Stromal cell of bone marrow (primary cell): ENCODE results near the gene OR12D2.
"Not testable (repeated sequence)": the region's sequence is repeated elsewhere in the genome, so short reads cannot be mapped to it uniquely, and the experiment has no call there.

Experiments
- DNase-seq: peaks from one replicate; pipeline ENCODE4 v3.0.0-alpha.2; 2012; ENCODE audit warnings: low read depth

Gene OR12D2, protein sequence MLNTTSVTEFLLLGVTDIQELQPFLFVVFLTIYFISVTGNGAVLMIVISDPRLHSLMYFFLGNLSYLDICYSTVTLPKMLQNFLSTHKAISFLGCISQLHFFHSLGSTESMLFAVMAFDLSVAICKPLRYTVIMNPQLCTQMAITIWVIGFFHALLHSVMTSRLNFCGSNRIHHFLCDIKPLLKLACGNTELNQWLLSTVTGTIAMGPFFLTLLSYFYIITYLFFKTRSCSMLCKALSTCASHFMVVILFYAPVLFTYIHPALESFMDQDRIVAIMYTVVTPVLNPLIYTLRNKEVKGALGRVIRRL

DNA sequence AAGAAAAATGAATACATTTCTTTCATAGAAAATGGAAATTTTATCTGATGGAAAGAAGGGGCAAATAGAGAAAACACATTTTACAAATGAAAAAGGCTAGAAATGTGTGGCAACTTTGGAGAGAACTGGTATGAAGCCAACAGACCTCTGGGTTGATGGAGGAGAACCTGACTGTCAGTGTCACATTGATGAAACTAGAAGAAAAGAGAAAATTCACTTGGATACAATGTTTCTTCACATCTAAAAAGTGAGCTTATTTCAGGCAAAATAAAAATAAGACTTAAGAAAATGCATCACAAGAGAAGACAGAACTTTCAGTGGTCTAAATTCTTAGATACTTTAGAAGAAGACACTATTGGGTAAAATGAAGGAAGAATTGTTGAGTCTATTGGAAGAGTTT is at the start of gene OR12D2:
Gene OR12D2, plus strand, starts transcription at position 301 of the 400 bp plus-strand sequence. CDS start 1,069 bp downstream, outside the sequence.
- DNase-seq, result no peak

DNA sequence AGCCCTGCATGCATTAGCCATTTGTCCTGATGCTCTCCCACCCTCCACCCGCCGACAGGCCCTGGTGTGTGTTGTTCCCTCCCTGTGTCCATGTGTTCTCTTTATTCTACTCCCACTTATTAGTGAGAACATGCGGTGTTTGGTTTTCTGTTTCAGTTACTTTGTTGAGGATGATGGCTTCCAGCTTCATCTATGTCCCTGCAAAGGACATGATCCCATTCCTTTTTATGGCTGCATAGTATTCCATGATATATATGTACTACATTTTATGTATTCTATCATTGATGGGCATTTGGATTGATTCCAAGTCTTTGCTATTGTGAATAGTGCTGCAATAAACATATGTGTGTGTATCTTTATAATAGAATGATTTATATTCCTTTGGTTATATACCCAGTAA is 46.1 kb upstream of the OR12D2 start:
- not testable (repeated sequence) for DNase-seq

DNA sequence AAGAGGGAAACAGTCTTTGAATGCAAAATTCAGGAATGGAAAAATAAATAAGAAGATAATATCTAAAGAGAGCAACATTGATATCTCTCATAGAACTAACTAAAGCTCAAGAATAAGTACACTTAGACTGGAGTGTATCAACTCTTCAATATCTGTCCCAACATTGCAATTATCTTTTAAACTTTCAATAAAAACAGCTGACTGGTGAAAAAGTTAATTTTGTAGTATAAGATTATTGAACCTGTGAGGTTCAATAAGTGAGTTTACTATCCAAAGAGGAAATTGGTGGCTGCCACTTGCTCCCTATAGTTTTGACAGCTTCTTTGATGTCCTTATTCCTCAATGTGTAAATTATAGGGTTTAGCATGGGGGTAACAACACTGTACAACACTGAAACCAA is 40.5 kb upstream of the OR12D2 start:
- DNase-seq, result no peak

DNA sequence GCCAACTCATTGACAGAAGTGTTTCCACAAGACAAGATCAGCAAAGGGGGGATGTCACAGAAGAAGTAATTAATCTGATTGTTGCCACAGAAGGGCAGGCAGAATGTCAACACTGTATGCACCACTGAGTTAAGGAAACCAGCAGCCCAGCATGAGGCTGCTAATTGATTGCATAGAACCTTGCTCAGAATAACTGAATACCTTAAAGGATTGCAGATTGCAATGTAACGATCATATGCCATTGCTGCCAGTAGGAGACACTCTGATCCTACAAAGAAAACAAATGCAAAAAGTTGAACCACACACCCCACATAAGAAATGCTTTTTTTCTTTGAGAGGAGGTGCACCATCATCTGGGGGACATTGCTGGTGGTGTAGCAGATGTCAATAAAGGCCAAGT is 39.8 kb upstream of the OR12D2 start:
- DNase-seq, result no peak

DNA sequence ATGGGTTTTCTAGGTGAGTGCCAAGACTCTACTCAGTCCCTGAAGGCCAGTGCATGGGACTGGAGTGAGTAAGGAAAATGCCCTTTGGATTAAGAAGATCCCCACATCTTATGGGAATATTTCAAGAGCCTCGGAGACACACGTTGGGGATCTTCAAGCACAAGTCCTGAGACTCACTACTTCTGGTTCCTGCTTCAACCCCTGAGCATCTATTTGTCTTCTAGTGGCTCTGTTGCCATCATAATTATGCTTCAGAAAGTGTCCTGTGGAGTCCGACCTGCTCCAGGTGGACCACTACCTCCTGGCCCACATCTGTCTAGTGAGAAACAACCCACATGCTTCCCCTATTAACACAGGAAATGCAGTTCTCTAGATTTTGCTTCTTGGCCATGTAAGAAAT is 26.7 kb upstream of the OR12D2 start, which contains the start of gene OR5V1:
Gene OR5V1, minus strand, starts transcription at position 101 of the 400 bp plus-strand sequence. CDS start 12,670 bp downstream, outside the sequence.
- DNase-seq, result no peak

DNA sequence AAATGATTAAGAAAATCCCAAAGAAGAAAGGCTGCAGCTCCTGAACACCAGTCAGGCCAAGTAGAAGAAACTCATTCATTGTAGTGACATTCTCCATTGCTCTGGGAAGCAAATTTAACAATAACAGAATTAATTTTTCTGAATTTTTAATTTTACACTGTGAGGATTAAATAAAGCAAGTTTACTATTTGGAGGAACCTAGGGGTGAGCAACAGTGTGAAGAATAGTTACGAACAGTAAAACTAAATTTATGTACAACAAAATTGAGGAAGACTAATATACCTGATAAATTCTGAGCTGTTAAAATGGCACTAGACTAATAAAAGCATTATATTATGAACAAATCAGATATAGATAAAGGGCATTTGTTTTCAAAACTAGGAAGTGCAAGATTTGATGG is 20.2 kb upstream of the OR12D2 start, which contains the start of gene OR12D3:
Gene OR12D3, minus strand, starts transcription at position 101 of the 400 bp plus-strand sequence. Its CDS starts 4 bp downstream, at position 97.
- DNase-seq, result no peak

DNA sequence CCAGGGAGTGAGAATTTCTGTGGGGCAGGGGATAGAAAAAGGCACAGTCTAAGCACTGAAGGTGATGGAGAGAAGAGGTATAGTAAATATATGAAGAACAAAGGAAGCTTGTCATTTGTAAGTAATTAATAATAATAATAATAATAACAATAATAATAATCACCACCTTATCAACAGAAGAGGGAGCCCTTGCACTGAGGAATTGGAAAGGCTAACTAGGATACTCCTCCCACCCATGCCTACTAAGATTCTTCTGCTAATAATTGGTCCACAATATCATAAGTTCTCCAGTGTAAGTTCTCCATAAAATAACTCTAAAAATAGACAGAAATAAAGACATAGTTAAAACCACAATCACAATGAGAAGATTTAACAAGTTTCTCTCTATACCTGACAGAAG is 19.4 kb upstream of the OR12D2 start:
- no peak for DNase-seq

DNA sequence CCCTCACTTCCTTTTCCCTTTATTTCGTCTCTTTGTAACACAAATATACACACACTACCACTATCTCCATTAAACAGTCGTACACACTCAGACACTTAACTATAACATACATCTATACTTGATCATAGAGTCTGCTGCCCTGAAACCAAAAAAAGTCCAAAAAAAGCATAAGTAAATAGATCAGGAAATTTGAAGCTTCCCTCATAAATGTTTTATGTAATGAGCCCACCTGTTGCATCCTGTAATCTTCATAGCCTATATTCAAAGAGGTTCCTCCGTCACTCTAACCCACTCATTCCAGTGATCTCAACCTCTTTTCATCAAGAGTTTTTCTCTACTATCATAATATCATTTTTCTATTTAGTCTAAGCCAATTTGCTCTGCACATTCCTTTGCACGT is 6.9 kb upstream of the OR12D2 start:
- DNase-seq, result no peak

DNA sequence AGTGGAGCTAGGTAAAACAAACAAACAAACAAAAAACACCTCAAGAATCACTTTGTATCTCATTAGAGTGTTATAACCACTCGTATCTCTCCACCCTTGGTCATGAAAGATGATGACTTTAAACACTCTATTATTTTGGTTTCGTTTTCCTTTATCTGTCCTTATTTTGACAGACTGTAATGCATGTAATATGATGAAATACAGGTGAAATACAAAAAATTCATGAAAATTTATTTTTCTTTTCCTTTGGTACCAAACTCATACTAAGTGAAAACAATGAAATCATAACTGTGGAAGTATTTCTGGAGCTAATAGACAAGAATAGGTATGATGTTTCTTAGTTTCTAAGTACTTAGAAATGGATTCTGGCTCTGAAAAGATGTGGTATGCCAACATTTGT is 4.1 kb downstream of the OR12D2 start:
- no peak for DNase-seq

DNA sequence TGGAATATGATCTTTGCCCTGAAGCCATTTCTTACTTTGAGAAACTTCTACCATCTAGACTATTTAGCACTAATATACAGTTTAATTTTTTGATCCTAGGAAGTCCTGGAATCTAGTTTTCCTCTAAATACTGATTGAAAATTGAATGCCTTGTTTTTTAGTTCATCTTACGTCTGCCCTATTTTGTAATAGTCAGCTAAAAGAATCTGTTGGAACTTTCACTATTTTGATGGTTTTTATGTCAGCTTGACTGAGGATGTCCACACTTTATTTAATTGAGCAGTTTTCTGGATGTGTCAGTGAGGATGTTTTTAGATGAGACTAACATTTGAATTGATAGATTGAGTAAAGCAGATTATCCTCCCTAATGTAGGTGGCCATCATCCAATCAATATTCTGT is 8.4 kb downstream of the OR12D2 start:
- no peak for DNase-seq

DNA sequence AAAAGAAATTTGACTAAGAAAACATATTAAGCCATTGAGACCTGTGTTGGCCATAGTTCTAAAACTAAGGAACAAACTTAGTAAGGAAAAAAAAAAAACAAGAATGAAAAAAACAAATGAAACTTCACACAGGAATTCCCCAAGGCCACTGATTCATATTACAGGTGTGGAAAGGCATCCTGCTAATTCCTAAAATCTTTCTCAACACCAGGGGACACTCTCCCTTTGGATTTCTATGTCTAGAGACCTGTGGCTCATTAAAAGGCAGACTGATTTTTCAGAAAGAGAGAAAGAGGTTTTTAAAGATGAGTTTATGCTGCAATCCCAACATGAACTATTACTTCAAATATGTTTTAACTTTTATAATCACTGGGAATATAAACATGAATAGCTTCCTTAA is 19.2 kb downstream of the OR12D2 start, which contains the start of gene OR12D1:
Gene OR12D1, plus strand, starts transcription at position 341 of the 400 bp plus-strand sequence.
- DNase-seq, result no peak

DNA sequence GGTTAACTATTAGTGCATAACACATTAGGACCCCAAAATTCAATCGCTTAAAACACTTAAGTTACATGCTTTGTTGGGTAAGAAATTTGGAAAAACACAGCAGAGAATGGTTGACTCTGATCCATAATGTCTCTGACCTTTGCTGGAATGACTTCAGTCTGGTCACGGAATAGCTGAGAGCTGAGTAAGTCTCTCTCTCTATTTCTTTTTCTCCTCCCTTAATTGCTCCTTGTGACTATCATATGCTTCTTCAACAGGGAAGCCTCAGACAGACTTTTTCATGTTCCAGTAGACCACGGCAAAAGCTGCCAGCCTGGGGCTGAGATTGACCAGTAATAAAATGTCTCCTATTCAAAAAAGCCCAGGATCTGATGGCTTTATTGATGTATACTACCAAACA is 24.1 kb downstream of the OR12D2 start:
- peak; percentile 2 for DNase-seq

DNA sequence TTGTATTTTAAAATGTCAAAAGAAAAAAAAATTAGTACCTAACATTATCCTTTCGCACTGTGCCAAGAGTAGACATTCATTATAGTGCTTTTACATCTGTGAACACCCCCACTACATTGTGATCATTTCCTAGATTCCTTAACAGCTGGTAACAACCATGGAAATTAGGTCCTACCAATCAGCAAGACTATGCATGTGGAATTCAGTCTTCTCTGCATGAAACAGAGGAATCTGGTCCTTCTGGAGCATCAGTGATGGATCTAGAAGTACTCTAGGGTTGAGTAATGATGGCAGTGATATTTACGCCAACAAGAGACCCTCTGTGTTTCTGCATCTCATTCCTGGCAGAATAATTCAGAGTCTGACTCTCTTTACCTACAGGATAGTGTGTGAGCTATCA is 28.7 kb downstream of the OR12D2 start:
- no peak for DNase-seq

DNA sequence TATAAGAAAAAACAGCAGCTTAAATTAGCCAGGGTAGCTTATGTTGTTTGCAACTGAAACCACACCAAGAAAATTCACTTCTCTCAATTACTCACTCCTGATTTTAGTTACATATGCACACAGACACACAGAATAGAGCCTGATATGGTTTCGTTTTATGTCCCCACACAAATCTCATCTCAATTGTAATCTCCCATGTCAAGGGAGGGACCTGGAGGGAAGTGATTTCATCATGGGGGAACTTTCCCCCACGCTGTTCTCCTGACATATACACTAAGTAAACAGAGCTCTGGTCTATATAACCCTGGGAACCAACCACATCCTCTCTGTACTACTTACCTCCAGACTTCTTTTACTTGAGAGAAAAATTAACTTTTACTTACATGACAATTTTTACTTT is 29.1 kb downstream of the OR12D2 start:
- no peak for DNase-seq

DNA sequence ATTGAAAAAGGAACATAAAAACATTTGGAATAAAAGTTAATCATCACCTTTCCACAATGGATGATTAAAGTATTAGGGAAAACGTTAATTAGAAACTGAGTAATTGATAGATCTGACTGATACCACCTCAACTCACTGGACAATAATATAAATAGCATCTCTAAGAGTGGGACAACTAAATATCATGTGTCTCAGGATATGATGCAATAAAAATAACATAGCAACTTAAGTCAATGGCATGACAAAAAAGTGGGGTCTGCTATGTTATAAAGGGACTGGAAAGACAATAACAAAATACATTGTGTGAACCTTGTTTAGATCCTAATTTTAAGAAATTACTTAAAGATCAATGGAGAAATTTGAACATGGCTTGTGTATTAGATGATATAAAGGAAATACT is 29.6 kb downstream of the OR12D2 start:
- DNase-seq, result no peak

DNA sequence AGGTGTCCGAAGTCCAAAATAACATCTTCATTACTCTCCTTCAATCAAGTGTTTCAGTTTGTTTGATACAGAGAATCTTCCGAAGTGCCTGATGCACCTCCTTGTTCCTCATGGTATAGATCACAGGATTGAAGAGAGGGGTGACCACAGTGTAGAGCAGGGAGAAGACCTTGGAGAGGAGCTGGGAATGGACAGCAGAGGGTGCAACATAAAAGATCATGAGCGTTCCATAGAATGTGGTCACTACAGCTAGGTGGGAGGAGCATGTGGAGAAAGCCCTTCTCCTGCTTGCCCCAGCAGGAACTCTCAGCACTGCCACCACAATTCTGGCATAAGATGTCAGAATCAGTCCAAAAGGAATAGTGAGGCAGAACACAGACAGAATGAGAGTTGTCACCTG is 31.2 kb downstream of the OR12D2 start:
- DNase-seq, result no peak

DNA sequence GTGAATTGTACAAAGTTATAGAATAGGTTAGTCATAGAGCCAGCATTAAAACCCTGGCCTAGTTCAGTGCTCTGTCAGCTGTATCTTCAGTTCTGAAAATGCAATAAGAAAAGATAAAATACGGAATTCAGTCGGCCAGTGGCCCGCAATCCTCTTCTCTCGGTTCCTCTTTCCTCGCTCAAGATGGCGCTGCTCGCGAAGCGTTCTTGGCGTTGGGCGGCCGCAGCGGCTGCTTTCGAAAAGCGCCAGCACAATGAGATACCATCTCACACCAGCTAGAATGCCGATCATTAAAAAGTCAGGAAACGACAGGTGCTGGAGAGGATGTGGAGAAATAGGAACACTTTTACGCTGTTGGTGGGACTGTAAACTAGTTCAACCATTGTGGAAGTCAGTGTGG is 41.3 kb downstream of the OR12D2 start:
- DNase-seq, result not testable (repeated sequence)

DNA sequence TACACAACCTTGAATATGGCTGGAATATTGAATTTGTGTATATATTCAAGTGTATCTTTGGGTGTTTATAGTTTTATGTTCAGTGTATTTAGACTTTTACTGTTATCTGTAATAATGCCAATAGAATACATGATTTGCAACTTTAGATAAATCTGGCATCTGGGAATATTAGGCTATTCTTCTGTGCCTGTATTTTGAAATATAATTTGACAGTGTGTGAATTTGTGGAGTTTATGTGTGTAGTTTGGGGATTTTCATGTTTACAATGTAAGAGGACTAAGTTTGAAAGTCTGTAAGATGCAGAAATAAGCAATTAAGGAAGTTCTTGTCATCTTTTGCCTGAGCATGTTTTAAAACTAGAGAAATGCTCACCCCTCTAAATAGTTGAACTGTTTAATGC is 43.6 kb downstream of the OR12D2 start, which contains the start of gene OR10C1:
Gene OR10C1, plus strand, starts transcription at position 301 of the 400 bp plus-strand sequence. CDS start 710 bp downstream, outside the sequence.
- DNase-seq, result no peak

DNA sequence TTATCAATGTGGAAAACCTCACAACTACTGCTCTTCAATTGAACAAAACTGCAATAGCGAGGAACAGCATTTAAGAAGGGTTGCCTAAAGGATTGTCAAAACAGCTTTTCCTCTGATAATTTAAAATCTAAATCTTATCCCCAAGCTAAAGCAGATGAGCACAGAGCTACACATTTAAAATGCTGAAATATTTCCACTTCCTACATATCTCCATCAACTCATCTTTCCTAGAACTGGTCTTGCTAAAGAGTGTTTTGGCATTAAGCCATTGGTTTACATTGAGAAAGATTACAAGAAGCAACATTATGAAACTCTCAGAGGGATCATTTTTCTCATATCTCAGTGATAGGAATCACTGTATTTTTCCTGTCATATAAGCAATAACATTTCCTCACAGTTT is 47.3 kb downstream of the OR12D2 start:
- no peak for DNase-seq

DNA sequence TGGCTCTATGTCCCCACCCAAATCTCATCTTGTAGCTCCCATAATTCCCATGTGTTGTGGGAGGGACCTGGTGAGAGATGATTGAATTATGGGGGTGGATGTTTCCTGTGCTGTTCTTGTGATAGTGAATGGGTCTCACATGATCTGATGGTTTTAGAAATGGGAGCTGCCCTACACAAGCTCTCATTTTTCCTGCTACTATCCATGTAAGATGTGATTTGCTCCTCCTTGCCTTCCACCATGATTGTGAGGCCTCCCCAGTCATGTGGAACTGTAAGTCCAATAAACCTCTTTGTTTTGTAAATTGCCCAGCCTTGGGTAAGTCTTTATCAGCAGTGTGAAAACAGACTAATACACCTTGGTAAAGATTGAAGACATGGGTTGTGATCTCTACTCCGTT is 48.6 kb downstream of the OR12D2 start:
- not testable (repeated sequence) for DNase-seq
